Posterior cingulate gyrus (tissue), 11 donors: ENCODE results near the gene DGKZ.
A peak's percentile ranks its signal among the peaks of the same experiment; 100 is the strongest.

Source experiments
- DNase-seq, 10 donors: peaks; one replicate each; pipeline versions ENCODE4 v3.0.0 to v3.0.0-alpha.2; 2020 to 2021; ENCODE audit warnings: mixed read lengths in 3 of 10
- intact Hi-C: fragments of 100-400 bp; cut with DNase I; formaldehyde crosslinking; loops from one replicate; pipeline ENCODE4 v1.15.1; 2023

DGKZ gene

DNA sequence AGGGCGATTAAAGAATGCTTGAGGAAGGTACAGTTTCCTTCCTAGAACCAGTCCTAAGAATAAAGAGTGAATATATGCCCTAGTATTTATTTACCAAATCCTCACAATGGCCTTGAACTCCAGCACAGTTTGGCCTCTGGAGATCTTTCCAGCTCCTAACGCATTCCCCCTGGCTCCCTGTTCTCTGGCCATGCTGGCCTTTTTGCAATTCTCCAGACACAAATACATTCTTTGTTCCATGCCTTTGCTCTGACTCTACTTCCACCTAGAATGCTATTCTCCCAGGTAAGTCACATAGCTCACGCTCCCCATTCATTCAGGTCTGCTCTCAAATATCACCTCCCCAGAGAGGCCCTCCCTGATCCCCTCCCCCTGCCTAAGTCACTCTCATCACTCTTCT is 3.7 kb upstream of the DGKZ start:
- DNase-seq = no peak
- intact Hi-C loops = no loop called here

DNA sequence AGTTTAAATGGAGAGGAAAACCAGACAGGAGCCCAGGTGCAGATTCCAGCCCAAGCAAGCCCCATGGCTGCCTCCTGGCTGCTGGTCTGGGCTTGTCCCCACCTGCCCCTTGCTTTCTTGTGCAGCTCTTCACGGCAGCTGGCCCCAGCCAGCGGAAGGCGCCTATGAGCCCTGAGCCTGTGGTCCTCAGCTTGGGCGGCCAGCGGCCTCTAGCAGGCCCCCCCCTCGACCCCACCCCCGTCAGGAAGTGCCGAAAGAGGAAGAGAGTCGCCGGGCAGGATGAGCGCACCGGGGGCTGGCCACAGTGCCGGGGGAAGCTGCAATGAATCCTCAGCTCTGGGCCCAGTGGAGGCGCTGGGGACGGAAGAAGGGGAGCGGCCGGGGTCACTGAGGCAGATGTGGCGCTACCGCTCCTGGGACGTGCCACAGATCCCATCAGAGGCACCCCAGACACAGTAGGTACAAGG is 2.1 kb upstream of the DGKZ start:
- peak in 1 of 10 donors; percentile 79 for DNase-seq
- intact Hi-C loops = loop anchor here (5.0 kb wide), 1 partner anchor 103 kb away; no protein-coding TSS in a partner anchor

- DNase-seq = no peak
These were observed 1.3 kb upstream of the DGKZ start for GRCh38 chr11:46345881-46346484.

DNA sequence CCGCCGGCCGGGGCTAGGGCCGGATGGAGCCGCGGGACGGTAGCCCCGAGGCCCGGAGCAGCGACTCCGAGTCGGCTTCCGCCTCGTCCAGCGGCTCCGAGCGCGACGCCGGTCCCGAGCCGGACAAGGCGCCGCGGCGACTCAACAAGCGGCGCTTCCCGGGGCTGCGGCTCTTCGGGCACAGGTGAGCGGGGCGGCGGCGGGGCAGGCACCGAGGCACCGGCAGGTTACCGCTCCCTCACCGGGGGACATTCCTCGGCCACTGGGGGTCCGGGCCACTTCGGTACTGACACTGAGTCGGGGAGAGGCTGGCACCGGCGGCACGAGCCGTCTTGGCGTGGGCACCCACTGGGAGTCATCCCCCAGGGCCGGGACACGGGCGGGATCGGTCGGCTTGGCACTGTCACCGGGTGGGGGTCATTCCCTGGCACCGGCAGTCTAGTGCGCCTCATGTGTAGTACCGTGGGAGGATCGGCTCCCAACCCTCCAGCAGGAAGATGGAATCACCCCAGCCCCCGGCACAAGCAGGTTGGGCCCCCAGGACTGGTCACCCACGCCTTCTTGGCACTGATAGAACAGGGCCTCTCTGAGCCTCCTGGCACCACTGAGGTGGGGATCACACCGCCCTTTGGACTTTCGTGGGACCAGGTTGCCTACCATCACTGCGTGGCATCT is 511 bp downstream of the DGKZ start:
- peak in 2 of 10 donors; percentile 85 to 89 for DNase-seq
- intact Hi-C loops = loop anchor here (1.0 to 5.0 kb wide), 2 partner anchors 20 to 105 kb away; no protein-coding TSS in a partner anchor

More at GRCh38 chr11:46345881-46346484, 1.3 kb upstream of the DGKZ start:
- intact Hi-C loops = loop anchor here (5.0 kb wide), 1 partner anchor 104 kb away; no protein-coding TSS in a partner anchor

- intact Hi-C loops = loop anchor here (5.0 kb wide), 1 partner anchor 106 kb away; no protein-coding TSS in a partner anchor
- no peak for DNase-seq
These were observed 1.5 kb downstream of the DGKZ start for GRCh38 chr11:46348566-46349401.

DNA sequence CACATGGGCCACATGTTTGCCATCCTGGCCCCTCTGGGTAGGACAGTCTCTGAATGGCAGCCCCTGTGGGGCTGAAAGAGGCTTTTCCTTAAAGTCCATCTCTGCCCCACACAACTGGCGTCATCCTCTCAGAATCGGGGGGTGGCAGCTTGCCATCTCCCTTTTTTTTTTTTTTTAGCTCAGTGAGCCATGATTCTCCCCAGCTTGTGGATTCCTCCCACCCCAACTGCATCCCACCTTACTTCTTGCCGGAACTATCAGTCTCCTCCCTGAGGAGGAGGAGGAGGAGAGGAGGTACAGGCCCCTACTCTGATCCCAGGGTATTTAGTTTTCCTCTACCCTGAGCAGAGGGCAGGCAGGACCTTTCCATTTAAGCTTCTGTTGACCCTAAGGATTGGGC is 3.4 kb downstream of the DGKZ start:
- peak in 1 of 10 donors; percentile 70 for DNase-seq
- intact Hi-C loops = no loop called here

GRCh38 chr11:46351148-46351547 is 3.9 kb downstream of the DGKZ start:
- intact Hi-C loops = no loop called here
- peak in 1 of 10 donors; percentile 35 for DNase-seq

GRCh38 chr11:46351606-46352005 is 4.3 kb downstream of the DGKZ start:
- intact Hi-C loops = loop anchor here (1.0 kb wide), 1 partner anchor 16 kb away; no protein-coding TSS in a partner anchor
- peak in 1 of 10 donors; percentile 46 for DNase-seq

GRCh38 chr11:46352063-46352841 is 5.0 kb downstream of the DGKZ start:
- peak in 8 of 10 donors; percentile 61 to 96 (median 70) for DNase-seq
- intact Hi-C loops = loop anchor here (1.0 kb wide), 1 partner anchor 15 kb away; no protein-coding TSS in a partner anchor

DNA sequence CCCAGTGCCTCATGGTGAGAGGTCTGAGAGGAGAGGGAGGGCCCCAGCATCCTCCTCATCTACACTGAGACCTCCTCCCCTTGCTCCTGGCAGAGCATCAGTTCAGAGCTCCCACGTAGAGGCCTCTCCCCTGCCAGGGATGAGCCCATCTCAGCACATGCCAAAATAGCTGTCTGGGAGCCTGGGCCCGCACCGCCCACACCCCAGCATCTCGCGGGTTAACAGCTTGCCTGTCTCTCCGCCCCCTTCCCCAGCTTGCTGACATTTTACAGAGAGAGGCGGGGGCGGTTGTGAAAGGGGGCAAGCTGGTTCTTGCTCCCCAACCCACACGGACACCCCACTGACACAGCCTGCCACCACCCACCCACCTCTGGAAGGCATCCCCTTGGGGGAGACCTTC is 6.4 kb downstream of the DGKZ start:
- intact Hi-C loops = no loop called here
- DNase-seq = peak in 8 of 10 donors; percentile 60 to 95 (median 74)

- peak in 1 of 10 donors; percentile 48 for DNase-seq
- intact Hi-C loops = no loop called here
These were observed 9.7 kb downstream of the DGKZ start for GRCh38 chr11:46356924-46357482.

GRCh38 chr11:46357483-46357936 is 10.2 kb downstream of the DGKZ start:
- intact Hi-C loops = no loop called here
- peak in 1 of 10 donors; percentile 73 for DNase-seq

DNA sequence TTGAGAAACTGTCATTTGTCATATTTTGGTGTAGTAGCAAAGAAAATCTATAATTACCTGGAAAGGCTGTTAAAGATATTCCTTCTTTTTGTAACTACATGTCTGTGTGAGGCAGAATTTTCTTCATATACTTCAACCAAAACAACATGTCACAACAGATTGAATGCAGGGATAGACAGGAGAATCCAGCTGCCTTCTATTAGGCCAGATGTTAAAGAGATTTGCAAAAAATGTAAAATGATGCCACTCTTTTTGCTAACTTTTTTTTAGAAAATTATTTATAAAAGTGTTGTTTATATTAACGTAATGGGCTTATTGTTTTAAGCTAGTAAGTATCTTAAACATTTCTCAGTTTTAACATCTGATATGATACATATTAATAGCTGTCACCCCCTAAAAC is 12.7 kb downstream of the DGKZ start:
- intact Hi-C loops = no loop called here
- DNase-seq = no peak

- DNase-seq = peak in 1 of 10 donors; percentile 68
- intact Hi-C loops = no loop called here
These were observed 13.6 kb downstream of the DGKZ start for GRCh38 chr11:46360878-46361277.

DNA sequence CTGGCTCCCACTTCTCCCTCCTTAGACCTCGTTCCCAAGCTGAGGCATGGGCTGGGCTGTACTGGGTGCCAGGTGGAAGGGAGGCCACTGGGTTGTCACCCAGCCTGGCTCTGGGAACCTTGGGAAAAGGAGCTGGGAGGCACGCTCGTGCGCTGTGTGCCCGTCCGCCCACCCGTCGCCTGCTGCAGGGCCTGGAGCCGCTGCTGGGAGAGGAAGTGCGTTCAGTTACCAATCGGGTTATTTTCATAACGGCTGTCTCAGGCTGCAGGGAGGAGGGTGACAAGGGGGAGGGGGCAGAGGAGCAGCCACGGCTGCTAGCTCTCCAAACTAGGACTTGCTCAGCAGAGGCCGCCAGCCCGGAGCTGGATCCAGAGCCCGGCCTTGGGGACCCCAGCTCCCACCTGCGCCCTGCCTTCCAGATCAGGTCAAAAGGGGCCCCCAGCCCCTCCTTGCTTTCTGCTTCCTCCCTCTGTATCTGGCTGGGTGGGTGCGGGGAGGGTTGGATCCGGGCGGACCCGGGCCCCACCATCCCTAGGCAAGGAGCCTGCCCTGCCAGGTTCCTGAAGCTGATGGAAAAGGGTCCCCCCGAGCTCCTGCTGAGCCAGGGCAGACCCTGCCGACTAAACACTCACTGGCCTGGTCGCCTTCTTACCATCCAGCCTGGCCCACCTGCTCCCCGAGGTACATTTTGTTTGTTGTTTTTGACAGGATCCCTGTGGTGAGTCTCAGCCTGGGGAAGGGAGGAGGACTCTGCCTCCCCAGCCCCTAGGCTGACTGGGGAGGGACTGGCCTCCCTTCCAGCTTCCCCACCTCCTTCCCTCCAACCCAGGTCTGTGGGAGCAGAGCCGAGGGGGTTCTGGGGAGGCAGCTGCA is 14.3 kb downstream of the DGKZ start:
- intact Hi-C loops = no loop called here

GRCh38 chr11:46362156-46363030 is 15.1 kb downstream of the DGKZ start:
- intact Hi-C loops = no loop called here
- DNase-seq = peak in 2 of 10 donors; percentile 76 to 77

More for the DNA sequence above, 14.3 kb downstream of the DGKZ start:
- DNase-seq = peak in 9 of 10 donors; percentile 48 to 97 (median 79)

DNA sequence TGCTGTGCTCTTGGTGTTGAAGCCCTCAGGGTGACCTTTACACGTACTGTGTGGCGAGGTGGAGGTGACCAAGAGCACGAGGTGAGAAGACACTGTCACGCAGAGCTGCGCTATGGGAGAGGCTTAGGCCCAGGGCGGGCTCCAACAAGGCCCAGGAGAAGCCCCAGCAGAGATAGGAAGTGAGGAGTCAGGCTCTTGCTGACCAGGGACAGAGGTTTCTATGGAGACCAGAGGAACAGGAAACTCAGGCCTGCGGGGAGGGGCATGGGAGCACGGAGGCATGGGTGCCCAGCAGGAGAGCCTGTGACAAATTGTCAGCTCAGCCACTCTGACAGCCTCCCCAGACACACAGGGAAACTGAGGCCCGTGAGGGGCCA is 15.8 kb downstream of the DGKZ start:
- intact Hi-C loops = no loop called here
- peak in 7 of 10 donors; percentile 50 to 93 (median 61) for DNase-seq
